Stimulated activated CD8-positive, alpha-beta memory T cell treated with anti-CD3 and anti-CD28 coated beads, Interleukin-15, amount 100 ng/mL, for 4 hours (primary cell): ENCODE measurements around the gene ACAA2.

Source experiments
- DNase-seq, 2 donors: peaks; one replicate each; pipeline ENCODE4 v3.0.0-alpha.2; 2020; ENCODE audit warnings: low read depth in 2 of 2

Gene ACAA2

DNA sequence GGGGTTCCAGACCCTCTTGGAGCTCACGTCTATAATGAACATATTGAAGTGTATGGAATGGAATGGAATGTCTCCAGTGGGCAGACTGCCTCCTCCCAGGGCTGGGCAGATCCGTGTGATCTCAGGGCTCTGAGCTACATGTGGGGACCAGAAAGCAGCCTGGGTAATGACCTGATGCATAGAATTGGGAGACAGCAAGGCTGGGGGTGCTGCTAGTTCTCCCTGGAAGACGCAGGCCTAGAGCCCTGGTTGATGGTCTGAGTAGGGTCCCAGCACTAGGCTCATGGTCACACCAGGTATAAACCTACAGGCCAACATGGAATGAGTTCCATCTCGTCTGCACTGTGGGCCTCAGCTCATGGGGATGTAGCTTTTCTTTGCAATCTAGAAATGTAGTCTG is 46.7 kb downstream of the ACAA2 start:
- no peak for DNase-seq

- DNase-seq, result no peak
Measured at GRCh38 chr18:49764032-49764431, 49.3 kb downstream of the ACAA2 start.

DNA sequence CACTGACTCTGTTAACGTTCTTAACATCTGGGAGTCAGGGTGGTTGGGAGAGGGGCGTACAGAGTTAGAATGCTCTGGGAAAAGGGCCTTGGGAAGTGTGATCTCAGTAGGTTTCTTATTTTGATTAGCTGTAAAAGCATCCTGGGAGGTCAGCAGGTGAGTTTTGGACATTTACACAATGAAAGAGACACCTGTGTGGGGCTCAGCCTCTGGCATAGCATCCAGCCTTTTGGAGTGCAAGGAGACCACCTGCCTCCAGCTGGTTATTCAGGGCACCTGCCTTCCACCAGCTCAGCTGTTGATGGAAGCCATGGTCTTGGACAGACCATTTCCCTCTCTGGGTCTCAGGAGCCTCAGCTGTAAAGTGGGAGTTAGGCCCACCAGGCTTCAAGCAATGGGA is 49.7 kb downstream of the ACAA2 start:
- no peak for DNase-seq

DNA sequence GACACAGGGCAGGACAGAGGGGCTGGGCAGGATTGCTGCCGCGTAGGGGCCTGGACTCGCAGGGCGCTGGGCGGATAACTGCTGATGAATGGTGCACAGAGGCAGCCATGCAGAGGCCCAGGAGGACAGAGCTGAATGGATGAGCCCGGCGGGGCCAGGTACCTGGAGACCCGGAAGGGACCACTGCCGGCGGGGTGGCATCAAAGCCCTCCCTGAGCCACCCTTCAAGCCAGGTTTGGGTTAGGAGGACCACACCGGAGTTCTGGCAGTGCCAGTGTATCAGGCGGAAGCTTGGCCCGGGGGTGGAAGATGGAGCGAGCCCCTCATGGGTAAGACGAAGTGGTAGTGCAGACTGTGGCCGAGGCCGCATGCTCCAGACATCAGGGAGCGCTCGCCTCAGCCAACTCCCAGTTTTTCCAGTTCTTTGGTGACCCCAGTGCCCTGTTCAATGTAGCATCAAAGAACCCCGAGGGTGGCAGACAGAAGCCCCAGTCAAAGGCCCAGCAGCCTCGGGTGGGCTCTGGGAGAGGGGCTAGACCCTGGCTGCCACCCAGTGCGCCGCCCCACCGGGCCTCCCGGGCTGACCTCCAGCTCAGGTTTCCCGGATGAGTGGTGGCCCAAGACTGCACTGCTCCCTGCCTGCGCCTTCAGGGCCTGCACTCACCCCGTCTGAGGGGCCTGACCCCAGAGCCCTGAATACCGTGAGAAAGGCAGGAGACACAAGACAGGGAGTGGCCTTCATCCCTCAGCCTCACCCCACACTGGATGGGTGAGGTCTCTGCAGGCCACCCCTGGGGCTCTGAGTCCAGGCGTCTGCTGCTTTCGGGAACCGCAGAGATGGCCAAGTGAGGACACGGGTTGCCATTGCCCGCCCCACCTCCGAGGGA is 50.9 kb downstream of the ACAA2 start:
- DNase-seq, result no peak

GRCh38 chr18:49761771-49762170 is 51.6 kb downstream of the ACAA2 start:
- no peak for DNase-seq

DNA sequence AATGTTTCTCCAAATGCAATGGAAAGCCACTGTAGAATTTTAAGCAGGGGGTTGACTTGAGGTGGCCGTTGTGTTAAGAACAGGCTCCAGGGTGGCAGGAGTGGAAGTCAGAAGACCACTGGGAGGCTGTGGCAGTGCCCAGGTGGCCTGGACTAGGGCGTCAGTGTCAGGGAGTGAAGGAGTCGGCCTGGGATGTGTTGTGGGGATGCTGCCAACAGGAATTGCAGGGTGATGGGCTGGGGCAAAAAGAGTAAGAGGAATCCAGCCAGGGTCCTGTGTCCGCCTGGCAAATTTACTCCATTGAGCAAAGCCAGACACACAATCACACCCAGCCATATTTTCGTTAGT is 55.1 kb downstream of the ACAA2 start:
- DNase-seq, result no peak

- no peak for DNase-seq
Measured at GRCh38 chr18:49757513-49758262, 55.6 kb downstream of the ACAA2 start.

GRCh38 chr18:49756671-49757362 is 56.5 kb downstream of the ACAA2 start:
- DNase-seq, result no peak

DNA sequence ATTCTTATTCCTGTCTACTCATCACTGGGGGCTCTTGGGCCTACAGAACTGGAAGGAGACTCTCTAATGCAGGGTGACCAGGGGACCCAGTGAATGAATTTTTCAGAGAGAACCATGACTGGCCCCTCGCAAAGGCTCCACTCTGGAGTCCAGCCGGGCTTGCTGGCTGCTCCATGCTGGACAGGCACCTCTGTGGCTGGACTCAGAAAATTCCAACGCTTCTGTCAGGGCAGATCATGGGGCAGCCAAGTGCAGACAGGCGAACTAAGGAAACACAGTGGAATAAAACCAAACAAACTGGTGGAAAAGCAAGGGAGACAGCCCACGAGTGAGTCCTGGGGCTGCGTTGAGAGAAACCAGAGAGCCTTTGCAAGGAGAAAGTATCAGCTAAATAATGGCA is 57.2 kb downstream of the ACAA2 start:
- no peak for DNase-seq

DNA sequence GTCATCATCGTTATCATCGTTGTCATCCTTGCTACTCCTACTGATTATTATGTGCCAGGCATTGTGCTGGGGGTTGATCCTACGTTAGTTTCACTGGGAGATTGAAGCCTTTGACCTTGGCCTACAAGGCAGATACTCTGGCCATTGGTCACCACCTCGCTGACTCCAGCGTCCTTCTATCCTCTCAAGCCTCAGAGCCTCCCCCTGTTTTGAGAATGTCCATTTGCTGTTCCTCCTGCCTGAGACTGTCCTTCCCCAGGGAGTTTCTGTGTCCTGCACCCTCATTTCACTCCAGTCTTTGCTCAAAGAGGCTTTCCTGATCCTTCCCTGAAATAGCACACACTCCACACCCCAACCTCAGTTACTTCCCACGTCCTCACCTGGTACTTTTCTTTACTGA is 57.8 kb downstream of the ACAA2 start:
- DNase-seq, result no peak

GRCh38 chr18:49754866-49755265 is 58.5 kb downstream of the ACAA2 start:
- no peak for DNase-seq

GRCh38 chr18:49753643-49754042 is 59.7 kb downstream of the ACAA2 start:
- no peak for DNase-seq

GRCh38 chr18:49752095-49752457 is 61.3 kb downstream of the ACAA2 start:
- no peak for DNase-seq

- no peak for DNase-seq
Measured at GRCh38 chr18:49751427-49752094, 61.8 kb downstream of the ACAA2 start.

GRCh38 chr18:49749563-49749962 is 63.8 kb downstream of the ACAA2 start:
- no peak for DNase-seq

GRCh38 chr18:49747876-49748275 is 65.5 kb downstream of the ACAA2 start:
- DNase-seq, result no peak

GRCh38 chr18:49745045-49746014 is 68.0 kb downstream of the ACAA2 start:
- DNase-seq, result no peak

DNA sequence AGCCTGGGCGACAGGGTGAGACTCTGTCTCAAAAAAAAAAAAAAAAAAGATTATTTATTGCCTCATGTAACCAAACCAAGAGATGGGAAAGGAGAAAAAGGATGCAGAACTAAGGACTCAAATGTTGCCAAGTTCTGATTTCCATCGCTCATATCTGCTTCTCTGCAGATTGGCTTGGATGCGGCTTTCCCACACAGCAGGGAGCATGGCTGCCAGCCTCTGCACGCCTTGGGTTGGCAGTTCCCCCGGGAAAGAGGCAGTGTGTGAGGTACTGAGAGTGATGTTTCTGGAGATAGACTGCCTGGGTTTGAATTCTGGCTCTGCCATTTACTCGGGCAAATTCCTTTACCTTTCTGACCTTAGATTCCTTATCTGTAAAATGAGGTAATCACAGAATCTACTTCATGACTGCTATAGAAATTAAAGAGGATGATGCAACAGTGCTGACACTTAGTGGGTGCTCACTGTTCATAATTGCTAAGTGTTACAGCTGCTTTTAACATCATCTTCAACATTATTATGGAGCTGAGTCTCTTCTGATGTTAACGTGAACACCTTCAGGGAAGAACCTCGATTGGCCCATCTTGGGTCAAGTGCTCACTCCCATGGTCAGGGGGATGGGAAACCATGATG is 68.8 kb downstream of the ACAA2 start:
- DNase-seq, result no peak

GRCh38 chr18:49743117-49743567 is 70.2 kb downstream of the ACAA2 start:
- DNase-seq, result no peak
